AML-193 (cell line): ENCODE measurements around the gene RUFY4.
"Not testable (repeated sequence)": the region's sequence is repeated elsewhere in the genome, so short reads cannot be mapped to it uniquely, and the experiment has no call there.

Experiments
- DNase-seq, 2 experiments: peaks; one replicate each; lab custom pipeline; 2025; lab: John Stamatoyannopoulos, UW

RUFY4 gene

DNA sequence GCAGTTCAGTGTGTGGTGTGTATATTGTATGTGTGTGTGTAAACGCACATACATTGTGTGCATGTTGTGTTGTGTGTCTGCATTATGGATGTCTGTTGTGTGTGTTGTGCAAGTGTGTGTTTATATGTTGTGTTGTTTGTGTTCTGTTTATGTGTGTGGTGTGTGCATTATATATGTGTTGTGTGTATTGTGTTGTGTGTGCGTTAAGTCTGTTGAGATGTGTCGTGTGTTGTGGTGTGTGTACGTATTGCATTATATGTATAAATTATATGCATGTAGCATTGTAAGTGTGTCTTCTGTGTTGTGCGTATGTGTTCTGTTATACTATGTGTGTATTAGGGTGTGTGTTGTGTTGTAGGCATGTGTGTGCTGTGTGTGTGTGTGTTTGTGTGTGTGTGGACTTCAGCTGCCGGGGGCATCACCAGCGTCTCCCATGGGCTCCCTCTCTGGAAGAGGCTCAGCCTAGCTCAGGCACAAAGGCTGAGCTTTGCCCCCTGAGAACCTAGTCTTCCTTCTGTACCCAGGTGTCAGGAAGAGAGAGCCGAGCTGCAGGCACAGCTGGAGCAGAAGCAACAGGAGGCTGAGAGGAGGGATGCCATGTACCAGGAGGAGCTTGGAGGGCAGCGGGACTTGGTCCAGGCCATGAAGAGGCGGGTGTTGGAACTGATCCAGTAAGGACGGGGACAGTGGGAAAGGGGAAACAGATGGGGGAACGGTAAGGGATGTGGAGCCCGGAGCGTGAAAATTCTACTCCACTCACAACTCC lies 13.7 kb downstream of the RUFY4 start:
- DNase-seq = no peak

DNA sequence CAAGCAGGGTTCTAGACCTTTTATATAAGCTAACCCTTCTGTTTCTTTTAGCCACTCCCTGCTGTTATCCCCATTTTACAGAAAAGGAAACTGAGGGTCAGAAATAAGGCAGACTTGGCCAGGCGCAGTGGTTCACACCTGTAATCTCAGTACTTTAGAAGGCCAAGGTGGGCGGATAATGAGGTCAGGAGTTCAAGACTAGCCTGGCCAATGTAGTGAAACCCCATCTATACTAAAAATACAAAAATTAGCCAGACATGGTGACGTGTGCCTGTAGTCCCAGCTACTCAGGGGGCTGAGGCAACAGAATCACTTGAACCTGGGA lies 14.3 kb downstream of the RUFY4 start:
- DNase-seq = no peak

DNA sequence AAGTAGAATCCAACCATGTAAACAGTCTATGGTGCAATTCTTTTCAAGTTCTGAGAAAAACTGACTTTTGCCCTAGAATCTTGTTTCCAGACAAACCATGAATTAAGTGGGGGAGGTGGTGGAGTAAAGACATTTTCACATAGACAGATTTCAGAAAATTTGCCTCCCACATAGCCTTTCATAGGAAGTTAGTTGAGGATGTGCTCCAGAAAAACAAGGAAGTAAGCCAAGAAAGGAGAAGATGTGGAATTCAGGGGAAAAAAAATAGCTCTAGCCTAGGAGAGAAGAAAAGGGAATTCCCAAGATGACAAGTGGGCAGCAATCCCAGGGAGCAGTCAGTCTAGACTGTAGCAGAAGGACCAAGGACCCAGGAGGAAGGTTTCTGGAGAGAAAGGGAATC lies 17.4 kb downstream of the RUFY4 start:
- DNase-seq = no peak

DNA sequence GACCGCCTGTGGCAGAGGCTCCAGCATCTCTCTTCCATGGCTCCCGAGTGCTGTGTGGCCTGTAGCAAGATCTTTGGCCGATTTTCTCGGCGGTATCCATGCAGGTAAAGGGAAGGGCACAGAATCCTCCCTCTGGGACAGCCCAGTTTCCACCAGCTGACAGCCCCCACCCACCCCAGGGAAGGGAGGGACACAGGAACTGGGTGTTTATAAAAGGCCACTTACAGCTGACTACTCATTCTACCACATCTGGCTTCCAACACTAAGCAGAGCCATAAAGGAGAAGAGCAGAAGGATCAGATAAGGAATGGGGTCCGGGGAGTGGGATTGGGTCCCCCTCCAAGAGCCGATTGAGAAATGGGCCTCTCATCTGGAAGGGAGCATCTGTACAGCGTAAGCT lies 20.2 kb downstream of the RUFY4 start:
- DNase-seq = no peak

DNA sequence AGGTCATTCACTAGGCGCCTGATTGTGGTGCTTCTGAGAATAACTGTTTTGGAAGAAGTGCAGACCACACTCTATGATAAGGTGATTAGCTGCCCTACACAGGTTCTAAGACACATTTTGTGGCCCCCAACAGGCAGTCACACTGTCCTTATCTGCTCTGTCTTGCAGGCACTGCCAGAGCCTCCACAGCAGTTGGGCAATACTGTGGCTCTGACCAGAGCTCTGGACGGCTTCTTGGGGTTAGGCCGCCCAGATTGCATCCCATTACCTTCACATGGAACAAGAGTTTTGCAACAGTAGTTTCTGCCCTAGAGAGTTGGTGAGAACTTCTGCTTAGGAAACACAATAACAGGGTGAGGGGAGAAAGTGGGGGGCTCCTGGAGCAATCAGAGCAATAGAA lies 22.7 kb downstream of the RUFY4 start:
- peak; percentile 87 to 89 for DNase-seq

DNA sequence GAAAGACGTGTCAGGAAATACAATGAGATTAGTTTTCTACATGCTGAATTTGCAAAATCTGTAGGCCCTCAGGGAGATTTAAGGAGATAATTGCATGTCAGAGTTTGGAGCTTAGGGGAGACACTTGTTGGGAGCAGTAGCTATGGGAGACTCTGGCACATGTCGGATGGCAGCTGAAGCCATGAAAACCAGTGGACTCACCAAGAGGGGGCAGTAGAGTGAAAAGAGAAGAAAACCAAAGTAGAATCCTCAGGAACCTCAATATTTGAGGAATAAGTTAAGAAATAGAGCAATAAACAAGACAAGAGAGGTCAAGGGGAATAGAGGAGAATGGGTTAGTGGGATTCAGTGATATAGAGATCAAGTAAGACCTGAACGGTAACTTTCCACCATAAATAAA lies 24.8 kb downstream of the RUFY4 start:
- DNase-seq = peak; percentile 33 to 50

DNA sequence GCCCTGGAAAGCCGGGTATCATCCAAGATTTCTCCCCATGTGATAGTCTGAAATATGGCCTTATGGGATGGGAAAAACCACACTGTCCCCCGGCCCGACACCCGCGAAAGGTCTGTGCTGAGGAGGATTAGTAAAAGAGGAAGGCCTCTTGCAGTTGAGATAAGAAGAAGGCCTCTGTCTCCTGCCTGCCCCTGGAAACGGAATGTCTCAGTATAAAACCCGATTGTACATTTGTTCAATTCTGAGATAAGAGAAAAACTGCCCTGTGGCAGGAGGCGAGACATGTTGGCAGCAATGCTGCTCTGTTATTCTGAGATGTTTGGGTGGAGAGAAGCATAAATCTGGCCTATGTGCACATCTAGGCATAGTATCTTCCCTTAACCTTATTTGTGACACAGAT lies 26.8 kb downstream of the RUFY4 start:
- no peak for DNase-seq

DNA sequence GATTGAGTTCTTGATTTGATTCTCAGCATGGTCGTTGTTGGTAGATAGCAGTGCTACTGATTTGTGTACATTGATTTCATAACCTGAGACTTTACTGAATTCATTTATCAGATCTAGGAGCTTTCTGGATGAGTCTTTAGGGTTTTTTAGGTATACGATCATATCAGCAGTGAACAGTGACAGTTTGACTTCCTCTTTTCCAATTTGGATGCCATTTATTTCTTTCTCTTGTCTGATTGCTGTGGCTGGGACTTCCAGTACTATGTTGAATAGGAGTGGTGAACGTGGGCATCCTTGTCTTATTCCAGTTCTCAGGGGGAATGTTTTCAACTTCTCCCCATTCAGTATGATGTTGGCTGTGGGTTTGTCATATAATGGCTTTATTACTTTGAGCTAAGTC lies 28.9 kb downstream of the RUFY4 start:
- DNase-seq = no peak

DNA sequence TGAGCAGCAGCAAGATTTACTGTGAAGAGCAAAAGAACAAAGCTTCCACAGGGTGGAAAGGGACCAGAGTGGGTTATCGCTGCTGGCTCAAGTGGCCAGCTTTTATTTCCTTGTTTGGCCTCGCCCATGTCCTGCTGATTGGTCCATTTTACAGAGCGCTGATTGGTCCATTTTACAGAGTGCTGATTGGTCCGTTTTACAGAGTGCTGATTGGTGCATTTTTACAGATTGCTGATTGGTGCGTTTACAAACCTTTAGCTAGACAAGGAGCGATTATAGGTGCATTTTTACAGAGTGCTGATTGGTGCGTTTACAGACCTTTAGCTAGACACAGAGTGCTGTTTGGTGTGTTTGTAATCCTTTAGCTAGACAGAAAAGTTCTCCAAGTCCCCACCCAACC lies 39.8 kb downstream of the RUFY4 start:
- DNase-seq = not testable (repeated sequence)

DNA sequence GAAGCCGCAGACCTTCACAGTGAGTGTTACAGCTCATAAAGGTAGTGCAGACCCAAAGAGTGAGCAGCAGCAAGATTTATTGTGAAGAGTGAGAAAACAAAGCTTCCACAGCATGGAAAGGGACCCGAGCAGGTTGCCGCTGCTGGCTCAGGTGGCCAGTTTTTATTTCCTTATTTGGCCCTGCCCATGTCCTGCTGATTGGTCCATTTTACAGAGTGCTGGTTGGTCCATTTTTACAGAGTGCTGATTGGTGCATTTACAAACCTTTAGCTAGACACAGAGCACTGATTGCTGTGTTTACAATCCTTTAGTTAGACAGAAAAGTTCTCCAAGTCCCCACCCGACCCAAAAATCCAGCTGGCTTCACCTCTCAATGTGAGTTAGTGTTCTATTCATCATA lies 52.7 kb downstream of the RUFY4 start:
- DNase-seq = not testable (repeated sequence)

DNA sequence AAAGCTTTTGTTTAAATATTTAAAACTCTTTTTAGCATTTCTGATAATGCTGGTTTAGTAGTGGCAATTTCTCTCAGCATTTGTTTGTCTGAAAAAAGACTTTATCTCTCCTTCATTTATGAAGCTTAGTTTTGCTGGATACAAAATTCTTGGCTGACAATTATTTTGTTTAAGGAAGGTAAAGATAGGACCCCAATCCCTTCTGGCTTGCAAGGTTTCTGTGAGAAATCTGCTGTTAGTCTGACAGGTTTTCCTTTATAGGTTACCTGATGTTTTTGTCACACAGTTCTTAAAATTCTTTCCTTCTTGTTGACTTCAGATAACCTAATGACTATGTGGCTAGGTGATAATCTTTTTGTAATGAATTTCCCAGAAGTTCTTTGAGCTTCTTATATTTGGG lies 53.2 kb downstream of the RUFY4 start:
- DNase-seq = not testable (repeated sequence)

DNA sequence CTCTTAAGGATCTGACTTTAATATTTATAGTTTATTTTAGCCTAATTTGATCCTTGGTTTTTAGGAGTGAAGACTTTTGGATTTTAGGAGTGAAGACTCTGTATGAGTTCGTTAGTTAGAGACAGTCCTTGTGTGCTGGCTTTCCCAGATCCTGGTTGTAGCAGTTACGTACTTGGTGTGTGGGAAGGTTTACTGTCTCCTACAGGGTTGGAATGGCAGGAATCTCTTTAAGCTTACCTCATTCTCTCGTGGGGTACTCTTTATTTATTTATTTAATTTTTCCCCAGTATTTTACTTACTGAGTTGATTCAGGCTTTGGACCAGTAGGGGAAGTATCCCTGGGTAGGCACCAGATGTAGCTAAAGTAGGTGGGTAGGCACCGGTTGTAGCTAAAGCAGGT lies 54.9 kb downstream of the RUFY4 start:
- no peak for DNase-seq

DNA sequence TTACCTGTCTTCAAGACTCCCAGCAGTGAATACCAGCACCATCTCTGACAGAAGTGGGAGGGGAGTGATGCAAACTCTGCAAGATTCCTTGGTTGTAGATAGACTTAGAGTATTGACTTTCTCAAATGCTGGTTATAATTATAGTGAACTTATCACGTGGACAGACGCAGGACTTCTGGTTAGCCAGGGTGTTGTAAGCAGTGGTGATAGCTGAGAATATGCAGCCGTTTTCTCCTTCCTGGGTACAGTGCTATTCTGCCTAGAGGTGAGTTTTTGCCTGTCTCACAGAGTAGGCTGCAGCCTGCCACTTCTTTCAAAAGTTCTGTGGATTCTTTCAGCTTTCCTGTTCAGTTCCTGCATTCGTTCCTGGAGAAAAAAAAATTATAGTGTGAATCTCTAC lies 56.0 kb downstream of the RUFY4 start:
- DNase-seq = peak; percentile 52 to 63

DNA sequence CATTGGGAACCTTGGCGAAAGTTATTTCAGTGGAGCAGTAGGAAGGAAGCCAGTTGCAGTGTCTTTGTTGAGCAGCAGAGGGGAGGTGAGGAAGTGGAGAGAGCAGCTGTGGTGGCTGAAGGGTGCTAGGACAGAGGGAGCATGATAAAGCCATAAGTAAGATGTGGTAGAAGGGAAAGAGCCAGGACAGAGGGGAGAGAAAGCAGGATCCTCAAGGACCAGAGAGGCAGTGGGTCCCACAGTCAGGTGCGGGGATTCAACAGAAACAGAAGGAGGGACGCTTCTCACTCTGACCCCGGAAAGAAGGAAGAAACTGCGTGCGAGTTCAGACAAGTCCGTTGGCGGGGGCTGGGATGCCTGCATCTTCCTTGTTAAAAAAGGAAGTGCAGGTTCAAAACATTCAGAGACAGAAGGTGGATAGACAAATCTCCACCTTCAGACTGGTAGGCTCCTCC lies 56.6 kb downstream of the RUFY4 start, which contains the start of gene CXCR2:
CXCR2 (plus strand) TSS at position 403 of the 455 bp plus-strand sequence. CDS start 8,774 bp downstream, outside the sequence.
- peak; percentile 83 to 86 for DNase-seq

DNA sequence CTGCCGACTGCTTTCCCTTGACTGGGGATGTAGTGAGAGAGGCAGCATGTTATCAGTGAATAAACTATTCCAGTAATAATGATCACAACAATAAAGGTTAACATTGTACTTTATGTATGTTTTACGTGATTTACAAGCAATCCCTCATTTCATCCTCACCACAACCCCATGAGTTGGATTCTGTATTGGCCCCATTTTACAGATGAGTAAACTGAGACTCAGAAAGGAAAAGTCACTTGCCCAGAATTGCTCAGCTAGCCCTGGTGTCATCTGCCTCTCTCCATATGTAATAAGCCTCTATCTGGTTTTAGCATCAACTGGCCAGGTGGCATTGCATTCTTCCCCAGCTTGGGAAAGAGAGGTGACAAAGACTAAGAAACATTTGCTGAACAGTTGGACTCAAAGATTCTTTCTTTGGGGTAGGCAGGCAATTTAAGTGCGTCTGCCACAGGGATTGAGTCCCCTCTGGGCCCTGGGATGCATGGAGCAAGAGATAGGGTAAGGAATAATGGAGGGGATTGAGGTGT lies 58.9 kb downstream of the RUFY4 start:
- no peak for DNase-seq

DNA sequence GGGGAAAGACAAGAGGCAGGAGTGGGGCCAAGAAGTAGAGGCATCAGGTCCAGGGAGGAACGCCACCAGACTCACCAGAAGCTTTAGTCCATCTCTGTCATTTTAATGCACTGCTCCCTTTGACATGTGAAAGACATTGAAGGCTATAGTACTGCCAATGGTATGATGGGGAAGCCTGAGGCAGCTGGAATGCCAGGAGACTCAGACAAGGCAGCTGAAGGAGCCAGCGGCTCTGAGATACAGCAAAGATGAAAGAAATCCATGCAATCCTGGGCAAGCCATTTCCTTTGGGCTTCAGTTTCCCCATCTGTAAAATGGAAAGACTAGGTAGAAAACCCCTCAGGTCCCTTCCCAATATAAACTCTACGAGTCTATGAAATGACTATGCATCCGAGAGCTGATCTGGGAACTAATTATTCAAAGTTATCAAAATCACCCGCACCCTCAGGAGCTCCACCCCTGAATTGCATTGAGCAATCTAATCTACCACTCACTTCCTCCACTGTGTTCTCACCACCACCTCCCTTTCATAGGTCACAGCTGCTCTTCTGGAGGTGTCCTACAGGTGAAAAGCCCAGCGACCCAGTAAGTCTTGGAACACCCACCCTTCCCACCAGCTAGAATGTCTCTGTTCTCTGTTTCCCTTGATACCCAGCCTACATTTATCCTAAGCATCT lies 59.9 kb downstream of the RUFY4 start:
- peak; percentile 15 to 46 for DNase-seq

DNA sequence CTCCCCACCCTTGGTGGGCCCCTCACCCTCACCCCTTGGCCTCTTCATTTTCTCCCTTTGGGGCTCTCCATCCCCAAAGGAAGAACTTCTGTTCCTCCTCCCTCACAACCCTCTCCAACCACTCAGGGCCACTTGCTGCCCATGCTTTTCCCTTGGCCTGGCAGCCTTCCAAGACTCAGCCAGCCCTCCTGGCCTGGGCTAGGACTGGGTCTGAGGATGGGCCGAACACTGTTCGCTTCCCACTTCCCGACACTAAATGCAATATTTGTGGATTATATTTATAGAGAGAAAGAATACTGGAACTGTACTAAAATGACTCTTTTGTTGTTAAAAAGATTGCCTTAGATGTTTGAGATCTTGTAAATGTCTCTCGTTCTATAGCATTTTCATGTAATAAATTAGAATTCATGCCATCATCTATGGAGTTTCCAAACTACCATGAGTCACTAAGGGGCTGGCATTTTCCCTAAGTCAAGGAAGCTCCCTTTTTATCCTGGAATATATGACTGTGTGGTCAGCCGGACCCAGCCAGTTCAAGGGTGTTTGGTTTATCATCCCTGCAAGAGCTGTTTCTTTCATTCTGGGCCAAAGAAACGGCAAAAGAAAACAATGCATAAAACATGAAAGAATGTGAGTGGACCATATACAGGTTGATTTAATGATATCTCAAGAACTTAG lies 60.5 kb downstream of the RUFY4 start:
- DNase-seq = no peak

DNA sequence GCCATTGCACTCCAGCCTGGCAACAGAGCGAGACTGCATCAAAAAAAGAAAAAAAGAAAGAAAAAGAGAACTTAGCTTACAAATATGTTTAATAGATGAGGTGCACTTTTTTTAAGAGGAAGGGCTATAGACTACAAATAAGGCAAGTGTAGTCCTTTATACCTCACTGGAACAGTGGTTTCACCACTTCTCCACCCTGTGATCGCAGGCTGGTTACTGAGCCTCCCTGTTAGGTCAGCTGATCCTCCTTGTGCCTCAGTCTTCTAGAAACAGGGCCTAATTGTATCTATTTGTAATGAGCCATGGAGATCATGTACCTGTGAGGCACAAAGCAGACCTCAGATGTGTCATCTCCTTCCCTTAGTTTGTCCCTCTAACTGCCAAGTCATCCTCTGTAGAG lies 61.3 kb downstream of the RUFY4 start:
- DNase-seq = no peak

DNA sequence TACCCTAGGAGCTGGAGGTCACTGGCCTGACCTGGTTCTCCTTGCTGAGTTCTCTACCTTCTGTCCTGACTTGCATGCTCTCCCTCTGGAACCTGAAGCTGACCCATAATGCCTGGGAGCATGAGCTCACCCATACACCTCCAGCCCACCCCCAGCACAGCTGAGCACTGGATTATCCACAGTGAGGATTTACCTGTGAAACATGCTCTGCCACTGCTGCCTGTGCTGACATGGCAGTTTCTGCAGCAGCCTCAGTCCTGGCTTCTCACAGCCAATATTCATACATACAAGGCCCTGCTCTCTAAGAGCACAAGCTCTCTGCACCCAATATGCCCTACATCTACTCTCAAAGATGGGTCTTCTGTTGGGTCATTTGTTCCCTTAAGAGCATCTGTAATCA lies 61.8 kb downstream of the RUFY4 start:
- DNase-seq = no peak

DNA sequence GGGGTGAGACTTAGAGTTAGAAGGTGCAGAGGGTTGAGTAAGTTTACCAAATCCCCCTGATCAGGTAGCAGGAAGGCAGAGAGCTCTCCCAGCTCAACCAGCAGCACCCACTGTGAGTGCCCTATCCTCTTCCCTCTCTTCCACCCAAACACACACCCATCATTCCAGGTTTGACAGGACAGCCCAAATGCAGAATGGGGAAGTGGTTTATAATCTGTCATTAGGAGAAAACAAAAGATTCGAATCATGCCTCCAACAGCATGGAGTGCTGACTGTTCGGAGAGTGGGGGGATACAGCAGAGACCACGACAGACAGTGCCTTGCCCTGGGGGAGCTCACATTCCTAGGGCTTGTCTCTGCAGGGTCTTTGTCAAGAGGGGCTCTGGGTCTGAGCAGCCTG lies 68.5 kb downstream of the RUFY4 start:
- DNase-seq = no peak

DNA sequence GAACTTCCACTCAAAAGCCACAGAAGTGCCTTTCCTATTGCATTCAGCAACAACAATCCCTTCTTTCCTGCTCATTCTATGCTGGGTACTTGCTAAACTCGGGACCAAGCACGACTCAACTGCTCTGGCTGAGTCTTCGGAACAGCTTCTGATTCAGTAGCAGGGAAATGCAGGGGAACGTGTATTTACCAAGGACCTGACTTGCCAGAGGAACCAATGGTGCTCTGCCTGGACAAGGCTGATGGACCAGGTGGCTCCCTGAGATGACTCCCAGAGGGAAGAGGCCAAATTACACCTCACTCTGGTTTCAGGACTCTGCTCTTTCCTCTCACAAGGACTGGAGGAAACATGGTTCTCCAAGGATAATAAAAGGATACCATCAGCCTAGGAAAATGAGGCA lies 69.0 kb downstream of the RUFY4 start:
- no peak for DNase-seq
